Right atrium auricular region (tissue), 2 donors: ENCODE results near the gene LRMDA. TPM values are rescaled to one million over a fixed set of nuclear protein-coding genes. Genes with fewer than 3 reads are reported as not detected.

Source experiments
- DNase-seq: peaks from one replicate; pipeline ENCODE4 v3.0.0-alpha.2; 2019; ENCODE audit warnings: low spot score
- H3K27ac ChIP-seq, 2 donors: fragments of 200-600 bp; sonication (generic); 1 replicate in 1 of 2; 2 replicates in 1 of 2; pipeline ENCODE4 v1.5.1; 2016 to 2019
- H3K27me3 ChIP-seq, 2 donors: fragments of 200-600 bp; sonication (generic); one replicate each; pipeline versions ENCODE4 v1.5.1 to v1.6.0; 2017 to 2019
- H3K36me3 ChIP-seq: fragments of 200-600 bp; sonication (generic); one replicate; pipeline ENCODE4 v1.5.1; 2016
- H3K4me1 ChIP-seq, 2 donors: fragments of 200-600 bp; sonication (generic); one replicate each; pipeline versions ENCODE4 v1.5.1 to v1.6.0; 2017 to 2019
- H3K4me3 ChIP-seq, 2 donors: fragments of 200-600 bp; sonication (generic); 1 replicate in 1 of 2; 2 replicates in 1 of 2; pipeline ENCODE4 v1.5.1; 2017 to 2019; ENCODE audit warnings: mild to moderate bottlenecking in 1 of 2, moderate library complexity in 1 of 2
- H3K9me3 ChIP-seq, 2 donors: fragments of 200-600 bp; sonication (generic); one replicate each; pipeline ENCODE4 v1.5.1; 2019
- total RNA-seq, 2 donors: library from RNA; depleted of rRNA; stranded (reverse); fragments of >200 nt; gene quantifications; one replicate each; pipeline ENCODE4 v1.1.0, GENCODE V29; 2016
- TF ChIP-seq, protein P1 (sequence below), 2 donors: fragments of 200-600 bp; sonication (generic); IDR thresholded peaks; one replicate each; pipeline ENCODE4 v1.5.1; 2019; ENCODE audit warnings: antibody characterized with exemption in 2 of 2

LRMDA gene
- total RNA-seq, 2 donors from 2014 or later: 6.1 to 19.1 TPM

- Histone ChIP-seq H3K36me3 (no peaks in the 10 kb centered on the region), H3K9me3 (no peaks in the 10 kb centered on the region), H3K4me1 (peaks cover 0 to 23% of the 10 kb centered on the region in 2 donors), H3K4me3 (no peak overlapping the region), H3K27ac (no peak overlapping the region), H3K27me3 (no peaks in the 10 kb centered on the region)
- no peak for DNase-seq
- TF ChIP-seq, protein P1, sequence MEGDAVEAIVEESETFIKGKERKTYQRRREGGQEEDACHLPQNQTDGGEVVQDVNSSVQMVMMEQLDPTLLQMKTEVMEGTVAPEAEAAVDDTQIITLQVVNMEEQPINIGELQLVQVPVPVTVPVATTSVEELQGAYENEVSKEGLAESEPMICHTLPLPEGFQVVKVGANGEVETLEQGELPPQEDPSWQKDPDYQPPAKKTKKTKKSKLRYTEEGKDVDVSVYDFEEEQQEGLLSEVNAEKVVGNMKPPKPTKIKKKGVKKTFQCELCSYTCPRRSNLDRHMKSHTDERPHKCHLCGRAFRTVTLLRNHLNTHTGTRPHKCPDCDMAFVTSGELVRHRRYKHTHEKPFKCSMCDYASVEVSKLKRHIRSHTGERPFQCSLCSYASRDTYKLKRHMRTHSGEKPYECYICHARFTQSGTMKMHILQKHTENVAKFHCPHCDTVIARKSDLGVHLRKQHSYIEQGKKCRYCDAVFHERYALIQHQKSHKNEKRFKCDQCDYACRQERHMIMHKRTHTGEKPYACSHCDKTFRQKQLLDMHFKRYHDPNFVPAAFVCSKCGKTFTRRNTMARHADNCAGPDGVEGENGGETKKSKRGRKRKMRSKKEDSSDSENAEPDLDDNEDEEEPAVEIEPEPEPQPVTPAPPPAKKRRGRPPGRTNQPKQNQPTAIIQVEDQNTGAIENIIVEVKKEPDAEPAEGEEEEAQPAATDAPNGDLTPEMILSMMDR (IDR thresholded peaks at IDR 0.05): no peak
Measured at GRCh38 chr10:75547391-75548298, 116.2 kb downstream of the LRMDA start.

DNA sequence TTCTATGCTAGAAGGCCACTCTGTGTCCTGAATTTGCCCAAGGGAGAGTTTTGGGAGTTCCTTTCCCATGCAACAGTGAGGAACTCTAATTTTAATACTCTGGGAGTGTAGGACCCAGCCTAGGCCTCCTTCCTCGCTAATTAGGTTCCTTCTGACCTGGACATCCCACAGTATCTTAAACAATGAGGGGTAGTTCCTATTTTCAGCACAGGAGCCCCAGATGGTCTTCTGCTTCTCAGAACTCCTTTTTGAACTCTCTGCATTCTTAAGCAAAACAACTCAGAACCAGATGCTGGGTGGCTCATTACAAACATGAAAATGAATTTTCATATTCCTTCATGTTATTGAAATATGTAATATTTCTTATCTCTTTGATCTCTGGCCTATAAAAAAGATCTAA, 116.9 kb downstream of the LRMDA start:
- Histone ChIP-seq H3K36me3 (no peaks in the 10 kb centered on the region), H3K27me3 (no peaks in the 10 kb centered on the region), H3K27ac (no peak overlapping the region), H3K9me3 (no peaks in the 10 kb centered on the region), H3K4me1 (peaks cover 0 to 23% of the 10 kb centered on the region in 2 donors), H3K4me3 (no peak overlapping the region)
- DNase-seq: no peak
- TF ChIP-seq, protein P1 (IDR thresholded peaks at IDR 0.05): no peak

DNA sequence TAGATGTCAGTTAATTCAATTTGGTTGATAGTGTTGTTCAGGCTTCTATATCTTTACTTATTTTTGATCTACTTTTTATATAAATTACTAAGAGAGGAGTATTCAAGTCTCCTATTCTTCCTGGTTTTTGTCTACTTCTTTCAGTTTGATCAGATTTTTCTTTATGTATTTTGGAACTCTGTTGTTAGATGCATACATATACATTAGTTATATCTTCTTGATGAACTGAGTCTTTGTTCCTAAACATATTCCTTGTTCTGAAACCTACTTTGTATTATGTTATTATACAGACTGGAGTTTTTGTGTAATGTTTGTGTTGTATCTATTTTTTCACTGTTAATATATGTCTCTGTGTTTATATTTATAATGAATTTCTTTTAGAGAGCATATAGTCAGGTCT, 118.8 kb downstream of the LRMDA start:
- no peaks in the 10 kb centered on the region for H3K36me3 ChIP-seq
- TF ChIP-seq, protein P1 (IDR thresholded peaks at IDR 0.05): no peak
- DNase-seq: no peak
- H3K4me3 ChIP-seq: no peak overlapping the region
- peaks cover 0 to 15% of the 10 kb centered on the region in 2 donors for H3K4me1 ChIP-seq
- no peak overlapping the region for H3K27ac ChIP-seq
- H3K27me3 ChIP-seq: no peaks in the 10 kb centered on the region
- H3K9me3 ChIP-seq: no peaks in the 10 kb centered on the region

DNA sequence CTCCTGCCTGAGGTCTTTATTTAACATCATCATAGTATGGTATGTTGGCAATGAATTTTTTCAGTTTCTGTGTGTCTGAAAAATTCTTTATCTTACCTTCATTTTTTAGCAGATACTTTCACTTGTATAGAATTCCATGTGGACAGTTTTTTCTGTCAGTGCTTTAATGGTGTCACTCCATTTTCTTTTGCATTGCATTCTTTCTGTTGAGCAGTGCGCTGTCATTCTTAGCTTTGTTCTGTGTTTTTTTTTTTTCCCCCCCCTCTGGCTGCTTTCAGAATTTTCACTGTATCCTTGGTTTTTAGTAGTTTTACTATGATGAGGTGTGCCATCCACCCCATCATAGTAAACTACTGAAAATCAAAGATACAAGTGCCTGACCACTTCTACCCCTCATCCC, 120.7 kb downstream of the LRMDA start:
- Histone ChIP-seq H3K27ac (no peak overlapping the region), H3K9me3 (no peaks in the 10 kb centered on the region), H3K4me1 (peaks cover 0 to 13% of the 10 kb centered on the region in 2 donors), H3K4me3 (no peak overlapping the region), H3K36me3 (no peaks in the 10 kb centered on the region), H3K27me3 (no peaks in the 10 kb centered on the region)
- TF ChIP-seq, protein P1 (IDR thresholded peaks at IDR 0.05): no peak
- no peak for DNase-seq

- no peaks in the 10 kb centered on the region for H3K36me3 ChIP-seq
- no peaks in the 10 kb centered on the region for H3K27me3 ChIP-seq
- no peak overlapping the region for H3K27ac ChIP-seq
- TF ChIP-seq, protein P1 (IDR thresholded peaks at IDR 0.05): no peak
- no peaks in the 10 kb centered on the region for H3K9me3 ChIP-seq
- no peak overlapping the region for H3K4me3 ChIP-seq
- DNase-seq: no peak
- no peaks in the 10 kb centered on the region for H3K4me1 ChIP-seq
Measured at GRCh38 chr10:75553550-75553949, 122.1 kb downstream of the LRMDA start.
